ENCODE data around the gene GRK7. TPM values are rescaled to one million over a fixed set of nuclear protein-coding genes. Genes with fewer than 3 reads are reported as not detected.
A peak's percentile ranks its signal among the peaks of the same experiment; 100 is the strongest.
"Not testable (repeated sequence)": the region's sequence is repeated elsewhere in the genome, so short reads cannot be mapped to it uniquely, and the experiment has no call there.

GRK7 gene
- total RNA-seq, 3 donors from 2014 or later = not detected

- peak within 1 kb of the TSS; percentile 99 for H3K4me3 Mint-ChIP-seq
- H3K9me3 Mint-ChIP-seq = no peaks in the 10 kb centered on the region
- peaks cover 40% of the 10 kb centered on the region for H3K4me1 Mint-ChIP-seq (ENCODE audit: low read depth)
- no peaks in the 10 kb centered on the region for H3K27me3 Mint-ChIP-seq (ENCODE audit: low read depth)
- ATAC-seq = peak; percentile 93 to 96
- H3K36me3 Mint-ChIP-seq (ENCODE audit: insufficient read depth) = peaks cover 4% of the 10 kb centered on the region
- DNase-seq = peak; percentile 96
Measured at GRCh38 chr3:141738022-141738890, 25.0 kb upstream of the GRK7 start, which contains the start of gene RNF7. TSS of gene RNF7 (plus strand) at chr3:141738298. CDS start at chr3:141738342, 44 bp downstream.

GRCh38 chr3:141738891-141739363, 24.3 kb upstream of the GRK7 start:
- Mint-ChIP-seq H3K4me3 (peak overlapping the region; percentile 99), H3K9me3 (no peaks in the 10 kb centered on the region), H3K4me1 (ENCODE audit: low read depth) (peaks cover 43% of the 10 kb centered on the region), H3K36me3 (ENCODE audit: insufficient read depth) (peaks cover 4% of the 10 kb centered on the region), H3K27me3 (ENCODE audit: low read depth) (no peaks in the 10 kb centered on the region)
- DNase-seq (no peak), ATAC-seq (no peak)

- H3K4me1 Mint-ChIP-seq (ENCODE audit: low read depth) = peaks cover 51% of the 10 kb centered on the region
- ATAC-seq (no peak), DNase-seq (no peak)
- peaks cover 10% of the 10 kb centered on the region for H3K36me3 Mint-ChIP-seq (ENCODE audit: insufficient read depth)
- H3K27me3 Mint-ChIP-seq (ENCODE audit: low read depth) = no peaks in the 10 kb centered on the region
- H3K4me3 Mint-ChIP-seq = peak overlapping the region; percentile 99
- no peaks in the 10 kb centered on the region for H3K9me3 Mint-ChIP-seq
Measured at GRCh38 chr3:141739731-141740130, 23.5 kb upstream of the GRK7 start.

GRCh38 chr3:141740349-141740748, 22.9 kb upstream of the GRK7 start:
- H3K4me1 Mint-ChIP-seq (ENCODE audit: low read depth) = peaks cover 51% of the 10 kb centered on the region

GRCh38 chr3:141743305-141743704, 19.9 kb upstream of the GRK7 start:
- Mint-ChIP-seq H3K4me1 (ENCODE audit: low read depth) (peaks cover 47% of the 10 kb centered on the region), H3K27me3 (ENCODE audit: low read depth) (no peaks in the 10 kb centered on the region), H3K9me3 (no peaks in the 10 kb centered on the region), H3K36me3 (ENCODE audit: insufficient read depth) (peaks cover 20% of the 10 kb centered on the region), H3K4me3 (no peak overlapping the region)
- DNase-seq (no peak), ATAC-seq (no peak)

More at GRCh38 chr3:141740349-141740748, 22.9 kb upstream of the GRK7 start:
- no peak for DNase-seq
- ATAC-seq = no peak
- no peaks in the 10 kb centered on the region for H3K9me3 Mint-ChIP-seq
- H3K36me3 Mint-ChIP-seq (ENCODE audit: insufficient read depth) = peaks cover 11% of the 10 kb centered on the region
- H3K4me3 Mint-ChIP-seq = peak overlapping the region; percentile 99
- no peaks in the 10 kb centered on the region for H3K27me3 Mint-ChIP-seq (ENCODE audit: low read depth)

GRCh38 chr3:141746962-141747361, 16.2 kb upstream of the GRK7 start:
- no peak for ATAC-seq

GRCh38 chr3:141753399-141753798, 9.8 kb upstream of the GRK7 start:
- DNase-seq (no peak), ATAC-seq (no peak)
- no peaks in the 10 kb centered on the region for H3K9me3 Mint-ChIP-seq
- no peaks in the 10 kb centered on the region for H3K27me3 Mint-ChIP-seq (ENCODE audit: low read depth)
- no peak overlapping the region for H3K4me3 Mint-ChIP-seq
- no peaks in the 10 kb centered on the region for H3K4me1 Mint-ChIP-seq (ENCODE audit: low read depth)
- no peaks in the 10 kb centered on the region for H3K36me3 Mint-ChIP-seq (ENCODE audit: insufficient read depth)

More at GRCh38 chr3:141746962-141747361, 16.2 kb upstream of the GRK7 start:
- Mint-ChIP-seq H3K4me1 (ENCODE audit: low read depth) (peaks cover 22% of the 10 kb centered on the region), H3K4me3 (no peak overlapping the region), H3K36me3 (ENCODE audit: insufficient read depth) (peaks cover 19% of the 10 kb centered on the region), H3K9me3 (no peaks in the 10 kb centered on the region), H3K27me3 (ENCODE audit: low read depth) (no peaks in the 10 kb centered on the region)
- DNase-seq = no peak

GRCh38 chr3:141754032-141754431, 9.2 kb upstream of the GRK7 start:
- no peak for ATAC-seq
- Mint-ChIP-seq H3K27me3 (ENCODE audit: low read depth) (no peaks in the 10 kb centered on the region), H3K4me3 (no peak overlapping the region), H3K9me3 (no peaks in the 10 kb centered on the region), H3K4me1 (ENCODE audit: low read depth) (no peaks in the 10 kb centered on the region), H3K36me3 (ENCODE audit: insufficient read depth) (no peaks in the 10 kb centered on the region)
- DNase-seq = no peak

GRCh38 chr3:141762552-141762951, 656 bp upstream of the GRK7 start:
- not testable (repeated sequence) for DNase-seq; H3K27me3 Mint-ChIP-seq (ENCODE audit: low read depth); H3K4me3 Mint-ChIP-seq; H3K4me1 Mint-ChIP-seq (ENCODE audit: low read depth); H3K36me3 Mint-ChIP-seq (ENCODE audit: insufficient read depth); H3K9me3 Mint-ChIP-seq; ATAC-seq

GRCh38 chr3:141764045-141764444, 837 bp downstream of the GRK7 start:
- Mint-ChIP-seq H3K4me1 (ENCODE audit: low read depth) (no peaks in the 10 kb centered on the region), H3K36me3 (ENCODE audit: insufficient read depth) (no peaks in the 10 kb centered on the region)

GRCh38 chr3:141764465-141764864, 1.3 kb downstream of the GRK7 start:
- Mint-ChIP-seq H3K27me3 (ENCODE audit: low read depth) (no peaks in the 10 kb centered on the region), H3K9me3 (no peaks in the 10 kb centered on the region), H3K4me3 (no peak overlapping the region), H3K4me1 (ENCODE audit: low read depth) (no peaks in the 10 kb centered on the region), H3K36me3 (ENCODE audit: insufficient read depth) (no peaks in the 10 kb centered on the region)
- ATAC-seq = no peak
- no peak for DNase-seq

More at GRCh38 chr3:141764045-141764444, 837 bp downstream of the GRK7 start:
- H3K27me3 Mint-ChIP-seq (ENCODE audit: low read depth) = no peaks in the 10 kb centered on the region
- ATAC-seq (no peak), DNase-seq (no peak)
- no peak overlapping the region for H3K4me3 Mint-ChIP-seq
- H3K9me3 Mint-ChIP-seq = no peaks in the 10 kb centered on the region

- H3K36me3 Mint-ChIP-seq (ENCODE audit: insufficient read depth) = no peaks in the 10 kb centered on the region
- H3K4me3 Mint-ChIP-seq = no peak overlapping the region
- DNase-seq = no peak
- no peaks in the 10 kb centered on the region for H3K4me1 Mint-ChIP-seq (ENCODE audit: low read depth)
- no peaks in the 10 kb centered on the region for H3K27me3 Mint-ChIP-seq (ENCODE audit: low read depth)
- no peak for ATAC-seq
- no peaks in the 10 kb centered on the region for H3K9me3 Mint-ChIP-seq
Measured at GRCh38 chr3:141764986-141765385, 1.8 kb downstream of the GRK7 start.

GRCh38 chr3:141767066-141767465, 3.9 kb downstream of the GRK7 start:
- ATAC-seq (no peak), DNase-seq (no peak)
- H3K4me3 Mint-ChIP-seq = no peak overlapping the region
- no peaks in the 10 kb centered on the region for H3K9me3 Mint-ChIP-seq
- no peaks in the 10 kb centered on the region for H3K4me1 Mint-ChIP-seq (ENCODE audit: low read depth)
- no peaks in the 10 kb centered on the region for H3K36me3 Mint-ChIP-seq (ENCODE audit: insufficient read depth)
- peaks cover 5% of the 10 kb centered on the region for H3K27me3 Mint-ChIP-seq (ENCODE audit: low read depth)

GRCh38 chr3:141769221-141769894, 6.2 kb downstream of the GRK7 start:
- no peaks in the 10 kb centered on the region for H3K36me3 Mint-ChIP-seq (ENCODE audit: insufficient read depth)
- no peak overlapping the region for H3K4me3 Mint-ChIP-seq
- H3K9me3 Mint-ChIP-seq = no peaks in the 10 kb centered on the region
- DNase-seq (no peak), ATAC-seq (no peak)
- peaks cover 5% of the 10 kb centered on the region for H3K27me3 Mint-ChIP-seq (ENCODE audit: low read depth)
- H3K4me1 Mint-ChIP-seq (ENCODE audit: low read depth) = no peaks in the 10 kb centered on the region
